MCF 10A (cell line): Measurements from ENCODE around the gene SLC23A3. TPM values are rescaled to one million over a fixed set of nuclear protein-coding genes. Genes with fewer than 3 reads are reported as not detected.
A peak's percentile ranks its signal among the peaks of the same experiment; 100 is the strongest.

Experiments
- BruUV-seq: library from RNA; stranded (reverse); fragments of 400-500 nt; replicated peaks from 2 replicates; lab custom pipeline; 2021; lab: Mats Ljungman, UMichigan
- CTCF ChIA-PET: fragments of 300-600 bp; sonication (Branson Sonifier 250); formaldehyde crosslinking; extraction: SDS; loops from one replicate; lab custom pipeline; 2021; ENCODE audit warnings: antibody characterized with exemption, inconsistent platforms; lab: Yijun Ruan, JAX
- POLR2A ChIA-PET: fragments of 300-600, 350-650 bp; sonication (Branson Sonifier 250); formaldehyde crosslinking; extraction: SDS; loops from one replicate; lab custom pipeline; 2020; ENCODE audit warnings: antibody characterized with exemption, inconsistent platforms; lab: Yijun Ruan, JAX
- DNase-seq: peaks from one replicate; pipeline ENCODE4 v3.0.0-alpha.2; 2018; ENCODE audit not compliant: unreplicated experiment
- H3K27ac Mint-ChIP-seq: one replicate; pipeline ENCODE4 v1.8.0; 2022; ENCODE audit warnings: mild to moderate bottlenecking, low read depth, mixed read lengths; ENCODE audit not compliant: unreplicated experiment
- H3K27me3 Mint-ChIP-seq: one replicate; pipeline ENCODE4 v1.8.0; 2022; ENCODE audit warnings: mixed read lengths; ENCODE audit not compliant: insufficient read depth, unreplicated experiment
- H3K36me3 Mint-ChIP-seq: one replicate; pipeline ENCODE4 v1.8.0; 2022; ENCODE audit warnings: mild to moderate bottlenecking, moderate library complexity, mixed read lengths; ENCODE audit not compliant: insufficient read depth, unreplicated experiment
- H3K4me1 Mint-ChIP-seq: one replicate; pipeline ENCODE4 v1.8.0; 2022; ENCODE audit warnings: mixed read lengths; ENCODE audit not compliant: insufficient read depth, unreplicated experiment
- H3K4me3 Mint-ChIP-seq: one replicate; pipeline ENCODE4 v1.8.0; 2022; ENCODE audit warnings: mild to moderate bottlenecking, moderate library complexity, mixed read lengths; ENCODE audit not compliant: unreplicated experiment
- H3K9me3 Mint-ChIP-seq: one replicate; pipeline ENCODE4 v1.8.0; 2022; ENCODE audit warnings: mixed read lengths; ENCODE audit not compliant: unreplicated experiment
- intact Hi-C: fragments of 100-400 bp; cut with micrococcal nuclease; formaldehyde crosslinking; loops from 2 replicates; pipeline ENCODE4 v1.14.1; 2022
- total RNA-seq: library from RNA; stranded (reverse); gene quantifications from 2 replicates; pipeline ENCODE4 v1.2.3, GENCODE V29; 2022
- TF ChIP-seq, protein P1 (sequence below): fragments of 200-600 bp; IDR thresholded peaks from one replicate; pipeline ENCODE4 v1.8.0; 2022; ENCODE audit warnings: antibody characterized with exemption, mild to moderate bottlenecking; ENCODE audit not compliant: unreplicated experiment

Gene SLC23A3
- total RNA-seq, 1 experiment from 2014 or later = 1.7 TPM

DNA sequence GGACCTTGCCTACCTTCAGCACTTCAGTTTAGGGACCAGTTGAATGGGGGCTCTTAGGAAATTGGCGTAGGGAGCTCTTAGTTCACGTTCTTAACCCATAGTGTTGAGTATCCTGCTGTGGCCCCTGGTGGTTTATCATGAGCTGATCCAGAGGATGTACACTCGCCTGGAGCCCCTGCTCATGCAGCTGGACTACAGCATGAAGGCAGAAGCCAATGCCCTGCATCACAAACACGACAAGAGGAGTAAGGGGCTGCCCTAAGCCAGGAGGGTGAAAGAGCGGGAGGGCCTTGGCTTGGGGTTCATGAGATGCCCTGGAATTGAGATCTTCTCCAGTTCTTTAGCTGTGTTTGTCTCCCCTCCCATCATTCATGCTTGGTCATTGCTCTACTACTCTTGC is 11.1 kb upstream of the SLC23A3 start:
- BruUV-seq = no TSS peak
- intact Hi-C loops = no loop called here
- H3K4me3 Mint-ChIP-seq = no peak overlapping the region
- ChIA-PET CTCF (interaction anchor here (0.6 to 3.0 kb wide), 6 partner anchors 9 to 143 kb away, joined by 3 to 14 read pairs (median 4); partner anchors contain the start of gene ZFAND2B), POLR2A (interaction anchor here (3.9 kb wide), 1 partner anchor 26 kb away, joined by 17 read pairs; the partner anchor contains the start of gene ZFAND2B)
- H3K27me3 Mint-ChIP-seq = no peaks in the 10 kb centered on the region
- TF ChIP-seq, protein P1, sequence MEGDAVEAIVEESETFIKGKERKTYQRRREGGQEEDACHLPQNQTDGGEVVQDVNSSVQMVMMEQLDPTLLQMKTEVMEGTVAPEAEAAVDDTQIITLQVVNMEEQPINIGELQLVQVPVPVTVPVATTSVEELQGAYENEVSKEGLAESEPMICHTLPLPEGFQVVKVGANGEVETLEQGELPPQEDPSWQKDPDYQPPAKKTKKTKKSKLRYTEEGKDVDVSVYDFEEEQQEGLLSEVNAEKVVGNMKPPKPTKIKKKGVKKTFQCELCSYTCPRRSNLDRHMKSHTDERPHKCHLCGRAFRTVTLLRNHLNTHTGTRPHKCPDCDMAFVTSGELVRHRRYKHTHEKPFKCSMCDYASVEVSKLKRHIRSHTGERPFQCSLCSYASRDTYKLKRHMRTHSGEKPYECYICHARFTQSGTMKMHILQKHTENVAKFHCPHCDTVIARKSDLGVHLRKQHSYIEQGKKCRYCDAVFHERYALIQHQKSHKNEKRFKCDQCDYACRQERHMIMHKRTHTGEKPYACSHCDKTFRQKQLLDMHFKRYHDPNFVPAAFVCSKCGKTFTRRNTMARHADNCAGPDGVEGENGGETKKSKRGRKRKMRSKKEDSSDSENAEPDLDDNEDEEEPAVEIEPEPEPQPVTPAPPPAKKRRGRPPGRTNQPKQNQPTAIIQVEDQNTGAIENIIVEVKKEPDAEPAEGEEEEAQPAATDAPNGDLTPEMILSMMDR = no peak
- no peak for DNase-seq
- peaks cover 48% of the 10 kb centered on the region for H3K36me3 Mint-ChIP-seq
- H3K27ac Mint-ChIP-seq = no peak overlapping the region
- no peaks in the 10 kb centered on the region for H3K9me3 Mint-ChIP-seq
- no peaks in the 10 kb centered on the region for H3K4me1 Mint-ChIP-seq

DNA sequence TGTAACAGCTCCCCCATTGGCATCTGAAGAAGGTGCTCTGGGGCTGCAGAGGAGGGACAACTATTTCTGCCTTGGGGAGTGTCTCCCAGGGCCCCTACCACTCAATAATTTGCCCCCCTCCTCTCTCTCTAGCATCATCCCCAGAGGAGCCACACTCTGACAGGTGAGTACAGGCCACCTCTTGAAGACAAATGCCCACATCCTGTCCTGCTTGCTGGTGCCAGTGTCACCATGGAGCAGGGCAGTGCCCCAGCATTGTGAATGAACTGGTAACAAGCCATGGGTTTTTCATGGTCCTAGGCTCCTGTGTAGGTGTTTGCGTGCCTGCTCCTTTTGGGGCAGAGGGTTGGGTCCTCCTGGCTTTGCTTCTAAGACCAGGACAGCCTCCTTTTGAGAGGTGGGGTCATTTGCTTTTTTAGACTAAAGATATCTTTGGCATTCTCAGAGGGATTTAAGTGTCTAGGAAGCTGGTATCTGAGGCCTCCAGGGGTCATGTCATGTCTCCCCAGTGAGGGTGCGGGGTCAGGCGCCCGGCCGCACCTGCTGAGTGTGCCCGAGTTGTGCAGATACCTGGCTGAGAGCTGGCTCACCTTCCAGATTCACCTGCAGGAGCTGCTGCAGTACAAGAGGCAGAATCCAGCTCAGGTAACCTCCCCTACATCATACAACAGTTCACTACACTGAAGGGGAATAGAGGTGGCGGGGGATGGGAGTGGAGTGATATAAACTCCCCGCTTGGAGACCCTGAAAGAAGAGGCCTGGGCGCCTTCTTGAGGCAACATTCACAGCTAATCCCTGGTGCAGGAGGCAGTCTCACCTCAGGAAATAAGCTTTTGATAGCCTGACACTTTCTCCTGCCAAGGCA is 10.0 kb upstream of the SLC23A3 start:
- H3K4me1 Mint-ChIP-seq = no peaks in the 10 kb centered on the region
- ChIA-PET POLR2A (interaction anchor here (0.6 to 3.9 kb wide), 13 partner anchors 13 to 372 kb away, joined by 3 to 17 read pairs (median 3); partner anchors contain the start of genes ABCB6, ANKZF1, ATG9A and DNAJB2), CTCF (interaction anchor here (0.6 to 1.2 kb wide), 7 partner anchors 12 to 303 kb away, joined by 3 to 5 read pairs (median 4); no protein-coding TSS in a partner anchor)
- no peak for DNase-seq
- H3K9me3 Mint-ChIP-seq = no peaks in the 10 kb centered on the region
- H3K36me3 Mint-ChIP-seq = peaks cover 46% of the 10 kb centered on the region
- intact Hi-C loops = loop anchor here (5.0 kb wide), 1 partner anchor 97 kb away; the partner anchor contains the start of gene DNAJB2
- TF ChIP-seq, protein P1 = no peak
- no peak overlapping the region for H3K27ac Mint-ChIP-seq
- no peaks in the 10 kb centered on the region for H3K27me3 Mint-ChIP-seq
- peak overlapping the region; percentile 82 for H3K4me3 Mint-ChIP-seq
- BruUV-seq = no TSS peak

DNA sequence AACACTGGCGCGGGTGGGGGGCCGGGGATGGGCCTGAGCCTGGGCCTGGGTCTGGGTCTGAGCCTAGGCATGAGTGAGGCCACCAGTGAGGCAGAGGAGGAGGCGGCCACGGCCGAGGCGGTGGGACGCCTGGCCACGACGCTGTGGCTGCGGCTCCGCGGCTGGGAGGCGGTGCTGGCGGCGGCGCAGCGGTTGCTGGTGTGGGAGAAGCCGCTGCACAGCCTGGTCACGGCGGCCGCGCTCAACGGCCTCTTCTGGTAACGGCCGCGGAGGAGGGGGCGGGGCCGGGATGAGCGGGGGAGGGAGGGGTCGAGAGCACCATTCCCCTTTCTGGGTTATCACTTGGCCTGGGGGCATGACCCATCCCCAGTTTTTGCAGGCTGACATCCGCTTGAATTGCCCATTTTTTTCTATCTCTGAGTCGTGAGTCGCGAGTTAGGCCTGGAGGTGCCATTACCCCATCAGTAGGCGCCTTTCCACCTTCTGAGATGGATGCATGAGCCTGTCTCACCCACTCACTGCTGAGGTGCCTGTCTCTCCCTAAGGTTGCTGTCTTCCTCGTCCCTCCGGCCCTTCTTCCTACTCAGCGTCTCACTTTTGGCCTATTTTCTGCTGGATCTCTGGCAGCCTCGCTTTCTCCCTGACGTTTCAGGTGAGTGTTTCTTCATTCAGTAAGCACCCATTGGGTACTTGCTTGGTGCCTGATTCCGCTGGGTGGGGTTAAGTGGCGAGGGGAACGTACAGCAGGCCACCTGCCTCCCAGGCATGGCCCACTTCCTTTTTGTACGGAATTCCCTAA is 8.7 kb upstream of the SLC23A3 start:
- no peaks in the 10 kb centered on the region for H3K4me1 Mint-ChIP-seq
- DNase-seq = peak; percentile 9
- ChIA-PET POLR2A (interaction anchor here (0.6 to 3.9 kb wide), 11 partner anchors 15 to 419 kb away, joined by 3 to 49 read pairs (median 5); partner anchors contain the start of genes ABCB6, ANKZF1, ATG9A and STK11IP), CTCF (no interaction called here)
- no TSS peak for BruUV-seq
- H3K9me3 Mint-ChIP-seq = no peaks in the 10 kb centered on the region
- H3K27ac Mint-ChIP-seq = peak overlapping the region; percentile 93
- TF ChIP-seq, protein P1 = peak; percentile 4
- peak overlapping the region; percentile 82 for H3K4me3 Mint-ChIP-seq
- intact Hi-C loops = loop anchor here (5.0 kb wide), 1 partner anchor 99 kb away; the partner anchor contains the start of gene DNAJB2
- peaks cover 53% of the 10 kb centered on the region for H3K36me3 Mint-ChIP-seq
- H3K27me3 Mint-ChIP-seq = no peaks in the 10 kb centered on the region
